CD4-positive, alpha-beta memory T cell (primary cell): ENCODE results near the gene ECI1. TPM values are rescaled to one million over a fixed set of nuclear protein-coding genes. Genes with fewer than 3 reads are reported as not detected.

Source experiments
- CTCF ChIA-PET: fragments of 350-600 bp; sonication (Branson Sonifier 250); formaldehyde crosslinking; loops from one replicate; lab custom pipeline; 2021; ENCODE audit warnings: inconsistent platforms; ENCODE audit not compliant: partially characterized antibody; lab: Charles Lee
- POLR2A ChIA-PET: fragments of 350-600 bp; sonication (Branson Sonifier 250); formaldehyde crosslinking; loops from one replicate; lab custom pipeline; 2021; ENCODE audit not compliant: partially characterized antibody; lab: Charles Lee
- DNase-seq, 5 donors: peaks; one replicate each; pipeline versions ENCODE4 v3.0.0 to v3.0.0-alpha.2; 2020 to 2022; ENCODE audit warnings: mixed read lengths in 1 of 5
- H3K27ac ChIP-seq: one replicate; pipeline ENCODE4 v1.7.0; 2013; ENCODE audit warnings: low read depth, low read length
- H3K27me3 ChIP-seq: 2 replicates; pipeline ENCODE4 v1.7.0; 2013; ENCODE audit warnings: mild to moderate bottlenecking, low read length, moderate library complexity; ENCODE audit not compliant: insufficient read depth
- H3K36me3 ChIP-seq: 2 replicates; pipeline ENCODE4 v1.7.0; 2013; ENCODE audit warnings: mild to moderate bottlenecking, low read length, moderate library complexity; ENCODE audit not compliant: insufficient read depth
- H3K4me1 ChIP-seq: 2 replicates; pipeline ENCODE4 v1.7.0; 2013; ENCODE audit warnings: mild to moderate bottlenecking, low read length, moderate library complexity; ENCODE audit not compliant: insufficient read depth
- H3K4me3 ChIP-seq, 2 donors: one replicate each; pipeline ENCODE4 v1.7.0; 2013; ENCODE audit warnings: low read length in 2 of 2, mild to moderate bottlenecking in 1 of 2
- H3K9me3 ChIP-seq, 2 donors: one replicate each; pipeline ENCODE4 v1.7.0; 2013; ENCODE audit warnings: low read length in 2 of 2, control low read depth in 1 of 2; ENCODE audit not compliant: control insufficient read depth in 1 of 2
- H3K27ac Mint-ChIP-seq, 7 donors: one replicate each; pipeline ENCODE4 v1.8.0; 2020 to 2021; ENCODE audit warnings: mixed read lengths in 7 of 7, mild to moderate bottlenecking in 6 of 7, inconsistent platforms in 3 of 7, moderate library complexity in 3 of 7
- H3K27me3 Mint-ChIP-seq, 2 donors: one replicate each; pipeline ENCODE4 v1.8.0; 2020 to 2021; ENCODE audit warnings: mixed read lengths in 2 of 2
- H3K36me3 Mint-ChIP-seq, 2 donors: one replicate each; pipeline ENCODE4 v1.8.0; 2020 to 2021; ENCODE audit warnings: mixed read lengths in 2 of 2, inconsistent platforms in 1 of 2, mild to moderate bottlenecking in 1 of 2
- H3K4me1 Mint-ChIP-seq, 4 donors: one replicate each; pipeline ENCODE4 v1.8.0; 2020 to 2021; ENCODE audit warnings: mixed read lengths in 4 of 4, mild to moderate bottlenecking in 1 of 4
- H3K4me3 Mint-ChIP-seq, 8 donors: one replicate each; pipeline ENCODE4 v1.8.0; 2020 to 2021; ENCODE audit warnings: mixed read lengths in 8 of 8, mild to moderate bottlenecking in 7 of 8, moderate library complexity in 6 of 8, inconsistent platforms in 3 of 8
- H3K9me3 Mint-ChIP-seq, 8 donors: one replicate each; pipeline ENCODE4 v1.8.0; 2020 to 2021; ENCODE audit warnings: mixed read lengths in 8 of 8, mild to moderate bottlenecking in 5 of 8, inconsistent platforms in 3 of 8, moderate library complexity in 1 of 8
- intact Hi-C: fragments of 100-400 bp; cut with micrococcal nuclease; formaldehyde crosslinking; loops from one replicate; pipeline ENCODE4 v1.15.1; 2023
- polyA plus RNA-seq, 2 donors: library from polyadenylated mRNA; unstranded; fragments of 300-500 nt; fragmentation: Illumina TruSeq; gene quantifications; one replicate each; pipeline ENCODE4 v1.2.3, GENCODE V29; 2021
- total RNA-seq, 2 experiments: library from RNA; stranded (reverse); gene quantifications; one replicate each; pipeline ENCODE4 v1.2.3, GENCODE V29; 2021

Gene ECI1
- total and polyA plus RNA-seq, 4 experiments from 2014 or later: 33.0 to 51.1 (median 41.0) TPM

- Mint-ChIP-seq H3K9me3 (no peaks in the 10 kb centered on the region), H3K36me3 (peaks cover 3 to 6% of the 10 kb centered on the region in 2 donors), H3K27ac (no peak overlapping the region)
Observed at GRCh38 chr16:2284797-2285576, 33.6 kb upstream of the ECI1 start.

DNA sequence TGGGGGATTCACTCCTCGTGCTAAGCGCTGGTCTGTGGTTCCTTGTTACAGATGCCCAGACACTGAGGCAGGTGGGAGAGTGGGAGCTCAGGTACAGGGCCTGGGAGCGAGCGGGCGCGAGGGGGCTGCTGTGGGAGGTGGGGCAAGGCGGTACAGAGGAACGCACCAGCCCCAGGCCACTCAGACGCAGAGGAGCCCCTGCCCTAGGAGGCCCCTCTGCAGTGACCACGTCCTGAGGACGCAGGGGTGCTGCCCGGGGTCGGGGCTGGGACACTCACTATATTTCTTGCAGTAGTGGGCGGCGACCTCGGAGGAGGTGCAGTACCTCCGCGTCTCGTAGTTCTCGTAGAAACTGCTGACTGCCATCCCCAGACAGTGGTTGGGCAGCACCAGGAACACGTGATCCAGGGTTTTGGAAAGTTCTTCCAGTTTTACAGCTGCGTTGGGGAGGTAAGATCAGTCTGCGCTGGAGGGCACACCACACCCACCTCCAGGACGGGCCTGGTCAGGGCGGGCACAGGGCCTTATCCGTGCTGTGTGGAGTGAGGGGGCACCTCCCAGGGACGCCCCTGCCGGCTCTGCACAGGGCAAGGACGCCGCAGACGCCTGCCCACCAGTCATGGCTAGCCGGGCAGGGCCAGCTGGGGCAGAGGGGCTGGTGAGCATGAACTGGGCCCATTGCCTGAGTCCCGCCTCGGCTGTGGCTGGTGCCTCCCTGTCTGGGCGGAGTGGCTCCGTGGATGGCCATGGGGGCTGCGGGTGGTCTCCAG lies 32.8 kb upstream of the ECI1 start:
- H3K27me3 Mint-ChIP-seq: no peaks in the 10 kb centered on the region
- no peak overlapping the region for H3K27ac Mint-ChIP-seq
- H3K9me3 Mint-ChIP-seq: no peaks in the 10 kb centered on the region
- intact Hi-C loops: no loop called here
- Histone ChIP-seq H3K27me3 (no peaks in the 10 kb centered on the region), H3K4me1 (no peaks in the 10 kb centered on the region), H3K9me3 (no peaks in the 10 kb centered on the region), H3K27ac (no peak overlapping the region), H3K36me3 (no peaks in the 10 kb centered on the region), H3K4me3 (no peak overlapping the region)
- ChIA-PET CTCF (no interaction called here), POLR2A (no interaction called here)
- no peak overlapping the region for H3K4me3 Mint-ChIP-seq
- no peak for DNase-seq
- H3K4me1 Mint-ChIP-seq: no peaks in the 10 kb centered on the region
- peaks cover 4 to 6% of the 10 kb centered on the region in 2 donors for H3K36me3 Mint-ChIP-seq

More at GRCh38 chr16:2284797-2285576, 33.6 kb upstream of the ECI1 start:
- Histone ChIP-seq H3K27me3 (no peaks in the 10 kb centered on the region), H3K4me1 (no peaks in the 10 kb centered on the region), H3K36me3 (no peaks in the 10 kb centered on the region), H3K9me3 (no peaks in the 10 kb centered on the region), H3K27ac (no peak overlapping the region), H3K4me3 (no peak overlapping the region)
- intact Hi-C loops: no loop called here
- ChIA-PET CTCF (no interaction called here), POLR2A (no interaction called here)
- DNase-seq: no peak
- H3K27me3 Mint-ChIP-seq: no peaks in the 10 kb centered on the region
- H3K4me1 Mint-ChIP-seq: no peaks in the 10 kb centered on the region
- H3K4me3 Mint-ChIP-seq: no peak overlapping the region

DNA sequence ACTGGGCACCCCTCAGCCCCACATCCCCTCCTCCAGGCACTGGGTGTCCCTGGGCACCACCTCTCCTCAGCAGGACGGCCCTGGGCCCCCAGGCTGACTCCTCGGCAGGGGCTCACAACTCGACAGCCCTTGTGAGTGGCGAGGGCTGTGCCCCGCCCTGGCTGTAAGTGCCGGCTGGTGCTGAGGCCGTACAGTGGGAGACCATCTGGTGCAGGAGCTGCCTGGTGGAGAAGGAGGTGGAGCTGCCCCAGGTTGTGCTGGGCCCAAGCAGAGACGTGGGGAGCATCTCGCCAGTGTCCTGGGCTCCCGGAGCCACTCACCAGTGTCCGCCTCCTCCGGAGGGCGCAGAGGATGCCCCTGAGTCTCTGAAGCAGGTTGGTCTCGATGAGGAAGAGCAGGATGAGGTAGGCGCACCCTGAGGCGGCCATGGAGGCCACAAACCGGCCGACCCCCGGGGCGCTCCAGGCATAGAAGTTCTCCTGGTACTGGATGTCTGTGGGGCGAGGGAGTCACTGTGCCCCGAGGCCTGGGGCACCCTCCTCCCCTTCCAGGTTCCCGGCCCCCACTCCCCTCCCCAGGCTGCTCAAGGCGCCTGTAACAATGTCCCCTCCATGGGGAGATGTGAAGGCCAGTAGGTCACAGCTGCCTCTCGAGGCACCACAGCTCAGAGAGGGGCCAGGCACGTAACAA lies 31.6 kb upstream of the ECI1 start:
- DNase-seq: no peak
- Mint-ChIP-seq H3K4me3 (no peak overlapping the region), H3K27ac (no peak overlapping the region), H3K4me1 (no peaks in the 10 kb centered on the region), H3K36me3 (peaks cover 4 to 6% of the 10 kb centered on the region in 2 donors), H3K9me3 (no peaks in the 10 kb centered on the region), H3K27me3 (no peaks in the 10 kb centered on the region)
- intact Hi-C loops: no loop called here
- no peaks in the 10 kb centered on the region for H3K36me3 ChIP-seq
- H3K9me3 ChIP-seq: no peaks in the 10 kb centered on the region
- ChIA-PET CTCF (no interaction called here), POLR2A (no interaction called here)
- no peaks in the 10 kb centered on the region for H3K27me3 ChIP-seq
- H3K4me3 ChIP-seq: no peak overlapping the region
- no peaks in the 10 kb centered on the region for H3K4me1 ChIP-seq
- no peak overlapping the region for H3K27ac ChIP-seq

- Mint-ChIP-seq H3K4me3 (no peak overlapping the region), H3K36me3 (peaks cover 4 to 6% of the 10 kb centered on the region in 2 donors), H3K27ac (no peak overlapping the region), H3K9me3 (no peaks in the 10 kb centered on the region), H3K4me1 (no peaks in the 10 kb centered on the region), H3K27me3 (no peaks in the 10 kb centered on the region)
- H3K27me3 ChIP-seq: no peaks in the 10 kb centered on the region
- H3K4me1 ChIP-seq: no peaks in the 10 kb centered on the region
- no peak overlapping the region for H3K4me3 ChIP-seq
- no peak overlapping the region for H3K27ac ChIP-seq
- POLR2A ChIA-PET: interaction anchor here (0.7 to 1.6 kb wide), 2 partner anchors 14 to 405 kb away, joined by 3 to 5 read pairs; partner anchors contain the start of gene RNPS1
- no peaks in the 10 kb centered on the region for H3K36me3 ChIP-seq
- DNase-seq: no peak
- intact Hi-C loops: no loop called here
- CTCF ChIA-PET: no interaction called here
- H3K9me3 ChIP-seq: no peaks in the 10 kb centered on the region
Observed at GRCh38 chr16:2282262-2282661, 30.9 kb upstream of the ECI1 start.

DNA sequence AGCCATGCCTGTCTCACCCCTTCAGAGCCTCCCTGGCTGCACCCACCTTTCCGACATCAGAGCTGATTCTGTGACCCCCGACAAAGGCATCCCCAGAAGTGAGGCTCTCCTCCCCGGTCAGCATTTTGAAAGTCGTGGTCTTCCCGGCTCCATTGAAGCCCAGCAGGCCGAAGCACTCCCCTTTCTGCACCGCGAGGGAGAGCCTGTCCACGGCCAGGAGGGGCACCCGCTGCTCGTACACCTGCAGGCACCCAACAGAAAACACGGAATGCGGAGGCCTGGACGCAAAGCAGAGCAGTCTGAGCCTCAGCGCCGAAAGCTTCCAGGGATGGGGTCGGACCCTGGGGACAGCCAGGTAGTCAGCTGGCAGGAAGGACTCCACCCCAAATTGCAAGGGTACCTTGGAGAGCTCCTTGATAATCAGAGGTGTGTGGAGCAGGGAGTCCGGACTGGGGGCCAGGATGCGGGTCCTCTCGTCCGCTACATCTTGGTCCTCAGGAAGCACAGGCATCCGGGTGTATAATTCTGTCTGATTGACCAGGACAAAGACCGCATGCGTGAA lies 29.7 kb upstream of the ECI1 start:
- Mint-ChIP-seq H3K36me3 (peaks cover 4 to 6% of the 10 kb centered on the region in 2 donors), H3K27ac (no peak overlapping the region), H3K4me3 (no peak overlapping the region), H3K27me3 (no peaks in the 10 kb centered on the region), H3K4me1 (no peaks in the 10 kb centered on the region), H3K9me3 (no peaks in the 10 kb centered on the region)
- no peaks in the 10 kb centered on the region for H3K4me1 ChIP-seq
- H3K36me3 ChIP-seq: no peaks in the 10 kb centered on the region
- no peak overlapping the region for H3K4me3 ChIP-seq
- H3K27ac ChIP-seq: no peak overlapping the region
- ChIA-PET POLR2A (interaction anchor here (1.6 kb wide), 1 partner anchor 13 kb away, joined by 5 read pairs; the partner anchor contains the start of gene RNPS1), CTCF (no interaction called here)
- no peak for DNase-seq
- no peaks in the 10 kb centered on the region for H3K9me3 ChIP-seq
- intact Hi-C loops: no loop called here
- H3K27me3 ChIP-seq: no peaks in the 10 kb centered on the region

- Mint-ChIP-seq H3K36me3 (peaks cover 4 to 6% of the 10 kb centered on the region in 2 donors), H3K4me1 (no peaks in the 10 kb centered on the region), H3K27ac (no peak overlapping the region), H3K27me3 (no peaks in the 10 kb centered on the region), H3K9me3 (no peaks in the 10 kb centered on the region), H3K4me3 (no peak overlapping the region)
- intact Hi-C loops: no loop called here
- Histone ChIP-seq H3K27ac (no peak overlapping the region), H3K9me3 (no peaks in the 10 kb centered on the region), H3K27me3 (no peaks in the 10 kb centered on the region), H3K4me3 (no peak overlapping the region), H3K36me3 (no peaks in the 10 kb centered on the region), H3K4me1 (no peaks in the 10 kb centered on the region)
- no peak for DNase-seq
- CTCF ChIA-PET: no interaction called here
- POLR2A ChIA-PET: interaction anchor here (1.6 kb wide), 1 partner anchor 12 kb away, joined by 5 read pairs; the partner anchor contains the start of gene RNPS1
Observed at GRCh38 chr16:2280461-2280860, 29.1 kb upstream of the ECI1 start.
